ENCODE measurements around the gene PWP2.
A peak's percentile ranks its signal among the peaks of the same experiment; 100 is the strongest.
"Not testable (repeated sequence)": the region's sequence is repeated elsewhere in the genome, so short reads cannot be mapped to it uniquely, and the experiment has no call there.

PWP2 gene

GRCh38 chr21:44139787-44140551 lies 32.8 kb downstream of the PWP2 start:
- not testable (repeated sequence) for DNase-seq

- DNase-seq, result not testable (repeated sequence)
Observed at GRCh38 chr21:44140552-44140932, 33.3 kb downstream of the PWP2 start.

- not testable (repeated sequence) for DNase-seq
Observed at GRCh38 chr21:44142470-44142869, 35.3 kb downstream of the PWP2 start.

GRCh38 chr21:44143380-44143779 lies 36.2 kb downstream of the PWP2 start:
- DNase-seq, result not testable (repeated sequence)

GRCh38 chr21:44143996-44144395 lies 36.8 kb downstream of the PWP2 start:
- not testable (repeated sequence) for DNase-seq

GRCh38 chr21:44144784-44145602 lies 37.8 kb downstream of the PWP2 start:
- not testable (repeated sequence) for DNase-seq

GRCh38 chr21:44145616-44146015 lies 38.4 kb downstream of the PWP2 start:
- DNase-seq, result not testable (repeated sequence)

- not testable (repeated sequence) for DNase-seq
Observed at GRCh38 chr21:44147108-44147507, 39.9 kb downstream of the PWP2 start.

GRCh38 chr21:44150255-44150654 lies 43.1 kb downstream of the PWP2 start:
- DNase-seq, result not testable (repeated sequence)

GRCh38 chr21:44153214-44153888 lies 46.2 kb downstream of the PWP2 start:
- DNase-seq, result not testable (repeated sequence)

- DNase-seq, result peak; percentile 76
Observed at GRCh38 chr21:44153889-44154228, 46.7 kb downstream of the PWP2 start.

- not testable (repeated sequence) for DNase-seq
Observed at GRCh38 chr21:44154816-44155230, 47.6 kb downstream of the PWP2 start.

GRCh38 chr21:44155231-44155993 lies 48.2 kb downstream of the PWP2 start:
- DNase-seq, result not testable (repeated sequence)

GRCh38 chr21:44155994-44156380 lies 48.8 kb downstream of the PWP2 start:
- not testable (repeated sequence) for DNase-seq

GRCh38 chr21:44157439-44158081 lies 50.4 kb downstream of the PWP2 start:
- not testable (repeated sequence) for DNase-seq

- not testable (repeated sequence) for DNase-seq
Observed at GRCh38 chr21:44158082-44158468, 50.9 kb downstream of the PWP2 start.

- DNase-seq, result not testable (repeated sequence)
Observed at GRCh38 chr21:44159349-44160297, 52.4 kb downstream of the PWP2 start.

GRCh38 chr21:44160298-44160672 lies 53.1 kb downstream of the PWP2 start:
- not testable (repeated sequence) for DNase-seq

- DNase-seq, result not testable (repeated sequence)
Observed at GRCh38 chr21:44160821-44161220, 53.6 kb downstream of the PWP2 start.

- not testable (repeated sequence) for DNase-seq
Observed at GRCh38 chr21:44163167-44163653, 56.0 kb downstream of the PWP2 start.

- DNase-seq, result not testable (repeated sequence)
Observed at GRCh38 chr21:44165933-44166332, 58.7 kb downstream of the PWP2 start.

All from activated CD4-positive, alpha-beta T cell treated with anti-CD3 and anti-CD28 coated beads for 48 hours (primary cell).